Mucosa of descending colon (tissue), 3 donors: ENCODE data around the gene PPME1. TPM values are rescaled to one million over a fixed set of nuclear protein-coding genes. Genes with fewer than 3 reads are reported as not detected.

Source experiments
- ATAC-seq: fragments of 200-7000 bp; cut with Tn5 transposase; one replicate; pipeline ENCODE4 v1.9.1; 2020; ENCODE audit warnings: mild to moderate bottlenecking, moderate library complexity
- DNase-seq, 3 donors: peaks; one replicate each; pipeline ENCODE4 v3.0.0-alpha.2; 2020
- H3K36me3 ChIP-seq: fragments of 200-600 bp; one replicate; pipeline ENCODE4 v1.8.0; 2021; ENCODE audit warnings: low read depth, mild to moderate bottlenecking
- H3K4me1 ChIP-seq: fragments of 200-600 bp; one replicate; pipeline ENCODE4 v1.8.0; 2021; ENCODE audit warnings: low read depth, mild to moderate bottlenecking
- H3K4me3 ChIP-seq: fragments of 200-600 bp; one replicate; pipeline ENCODE4 v1.8.0; 2021; ENCODE audit warnings: mild to moderate bottlenecking
- H3K9me3 ChIP-seq: fragments of 200-600 bp; one replicate; pipeline ENCODE4 v1.8.0; 2021; ENCODE audit warnings: mild to moderate bottlenecking
- CTCF ChIP-seq: fragments of 200-600 bp; IDR thresholded peaks from one replicate; pipeline ENCODE4 v1.8.0; 2022; ENCODE audit warnings: antibody characterized with exemption, mild to moderate bottlenecking
- intact Hi-C, 2 donors: fragments of 100-400 bp; cut with DNase I in 1 of 2; cut with micrococcal nuclease in 1 of 2; formaldehyde crosslinking; loops; one replicate each; pipeline versions ENCODE4 v1.11.0 to v1.11.1; 2022; cut with DNase I, micrococcal nuclease
- total RNA-seq, 3 donors: library from RNA; stranded (reverse); fragmentation: NEBNext Ultra II Directional in 2 of 3; extraction: Animal tissue kit (Norgen Biotek cat#: 25700) in 2 of 3; gene quantifications; one replicate each; pipeline versions ENCODE4 v1.2.1 to v1.2.4, GENCODE V29; 2021 to 2023
- donor health status: DM: no; HTN: no; CAD: no; lungs with moderate emphysema.
- donor health status: DM: no; HTN: no; CAD: no.
- donor health status: DM: no; HTN: yes; CAD: no.

PPME1 gene
- total RNA-seq, 3 donors from 2014 or later = 22.3 to 36.0 (median 26.3) TPM

- Histone ChIP-seq H3K4me3 (no peak overlapping the region), H3K36me3 (no peaks in the 10 kb centered on the region), H3K9me3 (no peaks in the 10 kb centered on the region), H3K4me1 (no peaks in the 10 kb centered on the region)
- intact Hi-C loops = no loop called here
- no peak for ATAC-seq
- no peak for DNase-seq
- TF ChIP-seq CTCF = no peak
Observed at GRCh38 chr11:74249496-74249895, 78.4 kb downstream of the PPME1 start.

GRCh38 chr11:74253361-74253760 lies 82.3 kb downstream of the PPME1 start:
- Histone ChIP-seq H3K9me3 (no peaks in the 10 kb centered on the region), H3K4me1 (no peaks in the 10 kb centered on the region), H3K36me3 (no peaks in the 10 kb centered on the region), H3K4me3 (no peak overlapping the region)
- no peak for DNase-seq
- ATAC-seq = no peak
- intact Hi-C loops = loop anchor here in 1 of 2 donors (10.0 kb wide), 2 partner anchors 71 to 191 kb away; no protein-coding TSS in a partner anchor
- no peak for TF ChIP-seq CTCF

- Histone ChIP-seq H3K36me3 (no peaks in the 10 kb centered on the region), H3K9me3 (no peaks in the 10 kb centered on the region), H3K4me1 (no peaks in the 10 kb centered on the region), H3K4me3 (no peak overlapping the region)
- ATAC-seq (peak; percentile 86), DNase-seq (peak in 2 of 3 donors; percentile 48 to 61)
- TF ChIP-seq CTCF = peak; percentile 89
- intact Hi-C loops = loop anchor here (5.0 to 10.0 kb wide), 3 partner anchors 69 to 191 kb away; no protein-coding TSS in a partner anchor
Observed at GRCh38 chr11:74255741-74256375, 84.8 kb downstream of the PPME1 start.

GRCh38 chr11:74256378-74257133 lies 85.5 kb downstream of the PPME1 start:
- ATAC-seq (no peak), DNase-seq (no peak)
- intact Hi-C loops = loop anchor here (5.0 to 10.0 kb wide), 3 partner anchors 68 to 191 kb away; no protein-coding TSS in a partner anchor
- Histone ChIP-seq H3K4me3 (no peak overlapping the region), H3K4me1 (no peaks in the 10 kb centered on the region), H3K36me3 (no peaks in the 10 kb centered on the region), H3K9me3 (no peaks in the 10 kb centered on the region)
- TF ChIP-seq CTCF = no peak

GRCh38 chr11:74257959-74258553 lies 87.0 kb downstream of the PPME1 start:
- no peak for TF ChIP-seq CTCF
- peak in 2 of 3 donors; percentile 34 to 51 for DNase-seq
- Histone ChIP-seq H3K9me3 (no peaks in the 10 kb centered on the region), H3K4me1 (no peaks in the 10 kb centered on the region), H3K36me3 (no peaks in the 10 kb centered on the region), H3K4me3 (no peak overlapping the region)
- no peak for ATAC-seq
- intact Hi-C loops = loop anchor here (5.0 to 10.0 kb wide), 3 partner anchors 67 to 189 kb away; no protein-coding TSS in a partner anchor
